K562 (cell line): ENCODE results near the gene TEPSIN. TPM values are rescaled to one million over a fixed set of nuclear protein-coding genes. Genes with fewer than 3 reads are reported as not detected.
"Not testable (repeated sequence)": the region's sequence is repeated elsewhere in the genome, so short reads cannot be mapped to it uniquely, and the experiment has no call there.

Experiments
- ATAC-seq: fragments of 200-7000 bp; cut with Tn5 transposase; 3 replicates; pipeline ENCODE4 v1.9.1; 2020; ENCODE audit warnings: moderate library complexity
- BruUV-seq: library from RNA; stranded (reverse); fragments of 400-500 nt; replicated peaks from 2 replicates; lab custom pipeline; 2021; lab: Mats Ljungman, UMichigan
- CTCF ChIA-PET: fragments of 300-600 bp; formaldehyde crosslinking; extraction: SDS; loops from one replicate; lab custom pipeline; 2021; ENCODE audit warnings: low intra/inter-chr PET ratio; lab: Yijun Ruan, JAX
- POLR2A ChIA-PET: fragments of 300-600, 350-650 bp; sonication (Branson Sonifier 250); formaldehyde crosslinking; extraction: SDS; loops from one replicate; lab custom pipeline; 2021; ENCODE audit warnings: antibody characterized with exemption, inconsistent platforms; lab: Yijun Ruan, JAX
- DNase-seq, 4 experiments: peaks; one replicate each; pipeline versions ENCODE4 v3.0.0 to v3.0.0-alpha.2; 2011 to 2018; ENCODE audit warnings: low spot score in 3 of 4, mixed read lengths in 3 of 4; ENCODE audit errors: extremely low read depth in 1 of 4
- FAIRE-seq: peaks from 2 replicates; lab custom pipeline; 2011; peaks lifted over from hg19 to GRCh38; lab: Jason Lieb, UNC
- H2AFZ ChIP-seq: 2 replicates; pipeline ENCODE4 v1.6.0; 2011; ENCODE audit warnings: low read depth, low read length, control low read depth, inconsistent platforms
- H3K27ac ChIP-seq: fragments of 200-600 bp; 3 replicates; pipeline ENCODE4 v1.8.0; 2011; ENCODE audit warnings: low read depth, mild to moderate bottlenecking, control low read depth, inconsistent platforms, low read length, moderate library complexity, mixed read lengths; ENCODE audit errors: extremely low read depth
- H3K27me3 ChIP-seq, 2 experiments: fragments of 300-600 bp in 1 of 2; 2 replicates in 1 of 2; 3 replicates in 1 of 2; pipeline versions ENCODE4 v1.6.0 to v1.8.0; 2011; ENCODE audit warnings: inconsistent platforms in 2 of 2, low read length in 2 of 2, mild to moderate bottlenecking in 1 of 2, mixed read lengths in 1 of 2, moderate library complexity in 1 of 2; ENCODE audit not compliant: control insufficient read depth in 2 of 2, insufficient read depth in 2 of 2
- H3K36me3 ChIP-seq: fragments of 300-600 bp; 3 replicates; pipeline ENCODE4 v1.8.0; 2011; ENCODE audit warnings: mild to moderate bottlenecking, low read length, inconsistent platforms; ENCODE audit not compliant: control insufficient read depth, insufficient read depth
- H3K4me1 ChIP-seq, 2 experiments: fragments of 200-600 bp in 1 of 2; replicated peaks in 1 of 2; 2 replicates in 1 of 2; 3 replicates in 1 of 2; pipeline versions ENCODE4 v1.5.1 to v1.8.0; 2011; ENCODE audit warnings: inconsistent platforms in 2 of 2, low read length in 2 of 2, mild to moderate bottlenecking in 1 of 2, mixed read lengths in 1 of 2, moderate library complexity in 1 of 2; ENCODE audit not compliant: control insufficient read depth in 2 of 2, insufficient read depth in 2 of 2
- H3K4me2 ChIP-seq: 2 replicates; pipeline ENCODE4 v1.6.1; 2011; ENCODE audit warnings: low read length, control low read depth, inconsistent platforms, mixed read lengths; ENCODE audit not compliant: insufficient read depth
- H3K4me3 ChIP-seq: fragments of 200-600 bp; sonication (generic), shearing (Covaris generic); 2 replicates; pipeline ENCODE4 v1.5.1; 2016; ENCODE audit warnings: control low read depth, inconsistent platforms
- H3K79me2 ChIP-seq: fragments of 200-600 bp; 3 replicates; pipeline ENCODE4 v1.8.0; 2011; ENCODE audit warnings: low read length, inconsistent platforms; ENCODE audit not compliant: control insufficient read depth, insufficient read depth
- H3K9ac ChIP-seq, 2 experiments: 2 replicates each; pipeline versions ENCODE4 v1.6.0 to v1.6.1; 2011; ENCODE audit warnings: low read depth in 2 of 2, low read length in 2 of 2, control low read depth in 1 of 2, inconsistent platforms in 1 of 2, mild to moderate bottlenecking in 1 of 2, mixed read lengths in 1 of 2; ENCODE audit not compliant: insufficient read depth in 1 of 2
- H3K9me1 ChIP-seq: one replicate; pipeline ENCODE4 v1.6.0; 2011; ENCODE audit warnings: inconsistent platforms, mild to moderate bottlenecking, low read length, moderate library complexity; ENCODE audit not compliant: control insufficient read depth, insufficient read depth
- H3K9me3 ChIP-seq: replicated peaks from 2 replicates; pipeline ENCODE4 v1.5.1; 2011; ENCODE audit warnings: low read depth, low read length, inconsistent platforms; ENCODE audit not compliant: control insufficient read depth, insufficient read depth
- H4K20me1 ChIP-seq: replicated peaks from 2 replicates; pipeline ENCODE4 v1.6.1; 2011; ENCODE audit warnings: low read length, inconsistent platforms, mixed read lengths; ENCODE audit not compliant: control insufficient read depth, insufficient read depth
- ETV1 ChIP-seq: fragments of 450-650 bp; conservative IDR thresholded peaks from 2 replicates; pipeline ENCODE4 v1.6.1; 2016; ENCODE audit warnings: missing genetic modification characterization, control low read depth, low read depth, missing compliant biosample characterization
- MEIS2 ChIP-seq: fragments of 450-650 bp; IDR thresholded peaks from 2 replicates; pipeline ENCODE4 v1.6.1; 2014; ENCODE audit warnings: mild to moderate bottlenecking; ENCODE audit not compliant: partially characterized antibody
- ZKSCAN1 ChIP-seq: fragments of 150-350 bp; IDR thresholded peaks from 2 replicates; pipeline ENCODE4 v1.6.1; 2016; ENCODE audit warnings: low read depth, low read length
- WGBS: fragments of 100-300 bp; shearing (Covaris generic); methylation state at CpG from one replicate; pipeline ENCODE4 v1.1.6; 2016; ENCODE audit warnings: low coverage, mixed read lengths; ENCODE audit not compliant: insufficient coverage; ENCODE audit errors: missing lambda C conversion rate; 5-methylcytosine and 5-hydroxymethylcytosine counted together
- in situ Hi-C: fragments of 300-500 bp; cut with MboI; formaldehyde crosslinking; loops from 4 replicates; pipeline ENCODE4 v1.15.0; 2018; ENCODE audit warnings: inconsistent platforms, mixed read lengths
- intact Hi-C: fragments of 100-400 bp; cut with micrococcal nuclease; formaldehyde crosslinking; loops from 2 replicates; pipeline ENCODE4 v1.14.2; 2022
- polyA plus RNA-seq, 8 experiments: library from polyadenylated mRNA; depleted of rRNA in 4 of 8; stranded (reverse) in 5 of 8; unstranded in 3 of 8; fragments of >200 nt; fragmentation: Nextera tagmentation in 2 of 8; fragmentation: Illumina TruSeq in 1 of 8; extraction: Ambion mirVana in 2 of 8; extraction: Trizol in 1 of 8; gene quantifications; 2 replicates each; pipeline versions ENCODE4 v1.2.1 to v1.2.3, GENCODE V29; 2011 to 2014; ENCODE audit warnings: inconsistent platforms in 1 of 8, missing spikeins in 1 of 8
- total RNA-seq, 7 experiments: library from RNA; depleted of rRNA in 6 of 7; stranded (reverse); fragments of >200 nt in 6 of 7; fragmentation: Illumina TruSeq in 2 of 7; extraction: Trizol in 2 of 7; gene quantifications; 2 replicates each; pipeline versions ENCODE4 v1.2.1 to v1.2.3, GENCODE V29; 2011 to 2021; ENCODE audit warnings: low replicate concordance in 1 of 7
- TF ChIP-seq, protein P1 (sequence below), 2 experiments: IDR thresholded peaks in 1 of 2; conservative IDR thresholded peaks in 1 of 2; 2 replicates each; pipeline ENCODE4 v1.6.1; 2016; ENCODE audit warnings: low read depth in 2 of 2, mild to moderate bottlenecking in 1 of 2, missing compliant biosample characterization in 1 of 2, missing genetic modification characterization in 1 of 2, moderate library complexity in 1 of 2
- TF ChIP-seq, protein P2 (sequence below): IDR thresholded peaks from 2 replicates; pipeline ENCODE4 v1.6.1; 2016; ENCODE audit warnings: missing genetic modification characterization, missing compliant biosample characterization
- TF ChIP-seq, protein P3 (sequence below): fragments of 450-650 bp; IDR thresholded peaks from 2 replicates; pipeline ENCODE4 v1.6.1; 2016

TEPSIN gene
- total and polyA plus RNA-seq, 9 of the 15 experiments (the other 6 are each of a cell fraction or from before 2014, with no cell fraction given) = 0.80 to 29.8 (median 5.3) TPM

DNA sequence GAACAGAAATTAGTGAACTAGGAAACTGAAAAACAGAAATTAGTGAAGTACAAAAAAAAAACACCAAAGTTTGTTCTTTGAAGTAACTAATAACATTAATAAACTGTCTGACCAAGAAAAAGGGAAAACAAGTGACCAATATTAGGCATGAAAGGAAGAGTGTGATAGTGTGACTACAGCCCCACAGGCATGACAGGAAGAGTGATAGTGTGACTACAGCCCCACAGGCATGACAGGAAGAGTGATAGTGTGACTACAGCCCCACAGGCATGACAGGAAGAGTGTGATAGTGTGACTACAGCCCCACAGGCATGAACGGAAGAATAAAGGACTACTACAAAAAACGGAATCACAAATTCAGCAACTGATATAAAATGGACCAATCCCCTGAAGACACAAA lies 11.2 kb downstream of the TEPSIN start:
- 0 out of 2 replicates have a peak, but pooled peaks have one; percentile 35 for TF ChIP-seq ZKSCAN1
- TF ChIP-seq ETV1 (tag) = peak; percentile 41; the same call in 1 of the 2 replicates
- TF ChIP-seq, protein P1, sequence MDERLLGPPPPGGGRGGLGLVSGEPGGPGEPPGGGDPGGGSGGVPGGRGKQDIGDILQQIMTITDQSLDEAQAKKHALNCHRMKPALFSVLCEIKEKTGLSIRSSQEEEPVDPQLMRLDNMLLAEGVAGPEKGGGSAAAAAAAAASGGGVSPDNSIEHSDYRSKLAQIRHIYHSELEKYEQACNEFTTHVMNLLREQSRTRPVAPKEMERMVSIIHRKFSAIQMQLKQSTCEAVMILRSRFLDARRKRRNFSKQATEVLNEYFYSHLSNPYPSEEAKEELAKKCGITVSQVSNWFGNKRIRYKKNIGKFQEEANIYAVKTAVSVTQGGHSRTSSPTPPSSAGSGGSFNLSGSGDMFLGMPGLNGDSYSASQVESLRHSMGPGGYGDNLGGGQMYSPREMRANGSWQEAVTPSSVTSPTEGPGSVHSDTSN (CRISPR knock-in tag; IDR thresholded peaks at IDR 0.05; ENCODE audit: low read depth) = not testable (repeated sequence)
- TF ChIP-seq, protein P1 (tag; conservative IDR thresholded peaks at IDR 0.05; ENCODE audit: low read depth) = peak; percentile 77
- TF ChIP-seq, protein P2, sequence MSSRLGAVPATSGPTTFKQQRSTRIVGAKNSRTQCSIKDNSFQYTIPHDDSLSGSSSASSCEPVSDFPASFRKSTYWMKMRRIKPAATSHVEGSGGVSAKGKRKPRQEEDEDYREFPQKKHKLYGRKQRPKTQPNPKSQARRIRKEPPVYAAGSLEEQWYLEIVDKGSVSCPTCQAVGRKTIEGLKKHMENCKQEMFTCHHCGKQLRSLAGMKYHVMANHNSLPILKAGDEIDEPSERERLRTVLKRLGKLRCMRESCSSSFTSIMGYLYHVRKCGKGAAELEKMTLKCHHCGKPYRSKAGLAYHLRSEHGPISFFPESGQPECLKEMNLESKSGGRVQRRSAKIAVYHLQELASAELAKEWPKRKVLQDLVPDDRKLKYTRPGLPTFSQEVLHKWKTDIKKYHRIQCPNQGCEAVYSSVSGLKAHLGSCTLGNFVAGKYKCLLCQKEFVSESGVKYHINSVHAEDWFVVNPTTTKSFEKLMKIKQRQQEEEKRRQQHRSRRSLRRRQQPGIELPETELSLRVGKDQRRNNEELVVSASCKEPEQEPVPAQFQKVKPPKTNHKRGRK (tag) = peak; percentile 54
- TF ChIP-seq, protein P3, sequence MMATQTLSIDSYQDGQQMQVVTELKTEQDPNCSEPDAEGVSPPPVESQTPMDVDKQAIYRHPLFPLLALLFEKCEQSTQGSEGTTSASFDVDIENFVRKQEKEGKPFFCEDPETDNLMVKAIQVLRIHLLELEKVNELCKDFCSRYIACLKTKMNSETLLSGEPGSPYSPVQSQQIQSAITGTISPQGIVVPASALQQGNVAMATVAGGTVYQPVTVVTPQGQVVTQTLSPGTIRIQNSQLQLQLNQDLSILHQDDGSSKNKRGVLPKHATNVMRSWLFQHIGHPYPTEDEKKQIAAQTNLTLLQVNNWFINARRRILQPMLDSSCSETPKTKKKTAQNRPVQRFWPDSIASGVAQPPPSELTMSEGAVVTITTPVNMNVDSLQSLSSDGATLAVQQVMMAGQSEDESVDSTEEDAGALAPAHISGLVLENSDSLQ = peak; percentile 65
- TF ChIP-seq MEIS2 = peak; percentile 83
- ATAC-seq, H3K27ac ChIP-seq, H3K9me3 ChIP-seq, POLR2A ChIA-PET, H3K79me2 ChIP-seq, H4K20me1 ChIP-seq, H3K4me3 ChIP-seq, BruUV-seq, H2AFZ ChIP-seq, DNase-seq, H3K4me2 ChIP-seq, H3K9ac ChIP-seq, CTCF ChIA-PET, H3K9me1 ChIP-seq, H3K27me3 ChIP-seq: not testable (repeated sequence)
- intact Hi-C loops (loop anchor here (5.0 to 10.0 kb wide), 2 partner anchors 85 to 243 kb away; no protein-coding TSS in a partner anchor), in situ Hi-C loops (loop anchor here (5.0 to 25.0 kb wide), 2 partner anchors 90 to 225 kb away; no protein-coding TSS in a partner anchor)
- WGBS = 13% methylated on average over 2 of the region's 2 CpGs
- Histone ChIP-seq H3K4me1 (peaks cover 14 to 40% of the 10 kb centered on the region in 2 experiments), H3K36me3 (peaks cover 20% of the 10 kb centered on the region; the same call in 2 of the 3 replicates)
- FAIRE-seq = peak; percentile 92
